NCI-H748 treated with DMSO at 0.1 percent for 48 hours (cell line): Measurements from ENCODE around the gene TULP3.
A peak's percentile ranks its signal among the peaks of the same experiment; 100 is the strongest.
"Not testable (repeated sequence)": the region's sequence is repeated elsewhere in the genome, so short reads cannot be mapped to it uniquely, and the experiment has no call there.

ENCODE experiments used
- DNase-seq: peaks from one replicate; lab custom pipeline; 2025; lab: John Stamatoyannopoulos, UW

TULP3 gene

GRCh38 chr12:2890388-2891239, at the start of gene TULP3:
Gene TULP3 (plus strand): TSS chr12:2890891. CDS start chr12:2890948, 57 bp downstream.
- peak; percentile 83 for DNase-seq

- no peak for DNase-seq
Observed at GRCh38 chr12:2841056-2841650, 49.5 kb upstream of the TULP3 start.

GRCh38 chr12:2842948-2843347, 47.7 kb upstream of the TULP3 start:
- no peak for DNase-seq

DNA sequence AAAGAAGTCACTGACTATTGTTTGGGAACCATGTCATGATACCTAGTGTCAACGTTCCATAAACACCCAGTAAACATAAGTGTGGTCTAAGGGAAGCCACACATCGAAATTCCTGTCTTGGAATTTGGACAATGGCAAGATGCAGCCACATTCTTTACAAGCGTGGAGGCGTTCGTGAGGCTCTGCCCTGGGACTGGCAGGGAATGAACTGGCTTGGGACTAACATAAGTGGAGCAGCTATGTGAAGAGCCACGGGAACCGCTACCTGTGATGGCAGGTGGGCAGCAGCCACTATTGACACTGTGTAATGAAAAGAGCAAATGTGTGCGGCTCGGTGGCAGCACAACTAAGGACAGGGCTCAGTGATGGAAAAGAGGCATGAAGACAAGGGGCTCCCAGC, 45.9 kb upstream of the TULP3 start:
- no peak for DNase-seq

DNA sequence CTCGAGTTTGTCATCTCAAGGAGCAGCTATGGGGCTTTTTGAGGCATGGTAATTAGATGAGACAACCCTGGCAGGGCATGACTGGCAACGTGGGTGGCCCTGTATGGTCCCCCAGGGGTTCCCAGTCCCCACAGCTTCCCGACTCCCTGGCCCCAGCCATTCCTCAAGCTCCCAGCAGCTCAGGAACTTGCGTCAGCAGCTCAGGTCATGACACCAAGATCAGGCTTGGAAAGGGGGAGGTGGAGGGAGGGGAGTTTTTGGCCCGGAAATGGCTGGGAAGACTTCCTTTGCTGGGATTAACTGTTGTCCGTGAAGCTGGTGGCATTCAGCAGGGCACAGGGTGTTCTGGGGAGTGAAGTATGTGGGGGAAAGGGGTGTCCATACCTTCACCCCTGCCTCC, 45.4 kb upstream of the TULP3 start:
- DNase-seq, result no peak

GRCh38 chr12:2851931-2852330, 38.8 kb upstream of the TULP3 start:
- DNase-seq, result no peak

DNA sequence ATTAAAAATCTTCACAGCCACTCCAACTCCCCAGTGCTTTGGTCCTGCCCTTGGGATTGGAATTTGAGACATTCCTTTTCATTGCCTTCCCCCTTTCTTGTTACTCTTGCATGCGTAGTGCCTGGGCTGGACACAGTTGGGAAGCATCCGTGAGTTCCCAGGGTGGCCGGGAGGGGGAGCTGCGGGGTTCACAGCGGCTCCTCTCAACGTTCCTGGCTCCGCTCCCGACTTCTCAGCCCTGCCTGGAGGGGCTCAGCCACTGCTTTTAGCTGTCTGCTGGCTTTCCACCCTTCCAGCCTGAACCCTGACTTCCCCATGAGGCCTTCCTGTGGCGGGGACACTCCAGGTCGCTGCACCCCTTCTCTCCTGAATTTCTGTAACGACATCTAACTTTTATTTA, 37.1 kb upstream of the TULP3 start:
- peak; percentile 14 for DNase-seq

GRCh38 chr12:2854669-2855453, 35.8 kb upstream of the TULP3 start:
- DNase-seq, result no peak

DNA sequence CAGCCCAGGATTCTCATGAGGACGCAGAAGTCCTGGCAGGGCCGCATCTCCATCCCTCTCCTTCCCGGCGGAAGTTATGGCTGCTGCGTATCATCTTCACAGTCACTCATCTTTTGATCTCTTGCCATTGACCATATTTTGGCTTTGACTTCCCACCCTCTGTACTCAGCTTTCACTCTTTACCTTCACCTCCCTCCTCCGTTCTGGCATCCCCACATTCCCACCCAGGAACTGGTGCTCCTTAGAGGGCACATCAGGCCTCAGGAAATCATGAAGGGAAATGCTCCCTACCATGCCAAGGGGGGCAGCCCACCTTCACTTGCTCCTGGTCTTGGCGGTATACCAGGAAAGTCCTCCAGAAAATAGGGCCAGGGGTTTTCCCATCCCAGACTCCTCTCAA, 35.1 kb upstream of the TULP3 start:
- DNase-seq, result no peak

GRCh38 chr12:2856051-2856450, 34.6 kb upstream of the TULP3 start:
- DNase-seq, result no peak

DNA sequence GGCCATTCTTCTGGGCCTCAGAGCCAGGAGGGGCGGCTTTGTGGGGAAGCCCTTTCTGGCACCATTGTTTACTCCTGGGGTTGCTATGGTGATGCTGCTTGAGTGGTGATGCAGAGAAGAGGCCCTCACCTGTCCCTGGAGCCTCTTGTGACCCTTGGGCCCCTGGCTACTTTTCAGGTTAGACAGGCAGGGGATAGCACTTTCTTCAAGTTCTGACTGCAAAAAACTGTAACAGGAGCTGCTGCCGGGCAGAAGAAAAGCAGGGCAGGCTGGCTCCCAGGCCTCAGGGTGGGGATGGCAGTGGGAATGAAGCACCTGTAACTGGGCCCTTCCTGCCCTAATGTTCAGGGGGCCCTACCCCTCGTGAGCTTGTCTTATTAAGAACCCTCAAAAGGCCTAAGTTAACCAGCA, 33.7 kb upstream of the TULP3 start, which contains the start of gene TEX52:
Gene TEX52, minus strand, starts transcription at position 19 of the 411 bp plus-strand sequence. Its CDS starts 13 bp downstream, at position 6.
- no peak for DNase-seq

GRCh38 chr12:2857576-2857975, 33.1 kb upstream of the TULP3 start:
- no peak for DNase-seq

DNA sequence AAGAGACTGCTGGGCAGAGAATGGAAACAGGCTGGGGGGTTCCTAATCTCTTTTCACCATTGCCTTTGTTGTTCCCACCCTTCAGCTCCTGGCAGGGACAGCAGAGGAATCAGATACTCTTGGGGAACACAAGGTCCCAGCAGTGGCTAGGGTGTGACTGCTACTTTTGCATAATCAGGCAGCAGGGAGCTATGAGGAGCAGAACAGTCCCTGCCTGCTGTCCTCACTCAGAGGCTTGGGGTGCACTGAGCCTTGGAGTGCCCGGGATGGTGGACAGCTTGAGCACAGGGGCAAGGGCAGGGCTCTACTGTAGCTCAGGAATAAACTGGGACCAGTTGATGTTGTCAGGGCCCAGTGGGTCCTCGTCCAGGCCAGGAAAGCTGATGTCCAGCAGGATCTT, 32.4 kb upstream of the TULP3 start:
- DNase-seq, result no peak

DNA sequence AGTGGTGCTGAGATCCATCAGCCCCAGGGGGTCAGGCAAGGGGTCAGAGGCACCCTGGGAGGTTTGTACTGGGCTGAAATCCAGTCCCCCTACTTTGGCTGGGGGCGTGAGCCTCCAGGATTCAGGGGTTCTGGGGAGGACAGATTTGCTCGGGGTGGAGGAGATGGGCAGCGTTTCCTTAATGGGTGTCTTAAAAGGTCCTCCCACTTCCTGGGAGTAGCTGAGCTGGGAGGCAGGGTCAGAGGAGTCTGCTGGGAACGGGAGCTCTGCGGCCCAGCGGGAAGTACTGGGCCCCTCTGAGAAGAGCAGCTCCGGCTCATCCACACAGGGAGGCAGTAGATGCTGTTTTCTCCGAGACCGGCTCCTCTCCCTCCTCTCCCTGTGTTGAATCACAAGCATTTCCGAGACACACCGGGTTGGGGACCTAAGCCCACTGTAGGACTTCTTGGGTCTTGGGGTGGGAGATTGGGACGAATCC, 31.7 kb upstream of the TULP3 start:
- DNase-seq, result no peak

- DNase-seq, result no peak
Observed at GRCh38 chr12:2860170-2860569, 30.5 kb upstream of the TULP3 start.

- no peak for DNase-seq
Observed at GRCh38 chr12:2862876-2863275, 27.8 kb upstream of the TULP3 start.

GRCh38 chr12:2863402-2863801, 27.3 kb upstream of the TULP3 start:
- not testable (repeated sequence) for DNase-seq

- no peak for DNase-seq
Observed at GRCh38 chr12:2864198-2864597, 26.5 kb upstream of the TULP3 start.

DNA sequence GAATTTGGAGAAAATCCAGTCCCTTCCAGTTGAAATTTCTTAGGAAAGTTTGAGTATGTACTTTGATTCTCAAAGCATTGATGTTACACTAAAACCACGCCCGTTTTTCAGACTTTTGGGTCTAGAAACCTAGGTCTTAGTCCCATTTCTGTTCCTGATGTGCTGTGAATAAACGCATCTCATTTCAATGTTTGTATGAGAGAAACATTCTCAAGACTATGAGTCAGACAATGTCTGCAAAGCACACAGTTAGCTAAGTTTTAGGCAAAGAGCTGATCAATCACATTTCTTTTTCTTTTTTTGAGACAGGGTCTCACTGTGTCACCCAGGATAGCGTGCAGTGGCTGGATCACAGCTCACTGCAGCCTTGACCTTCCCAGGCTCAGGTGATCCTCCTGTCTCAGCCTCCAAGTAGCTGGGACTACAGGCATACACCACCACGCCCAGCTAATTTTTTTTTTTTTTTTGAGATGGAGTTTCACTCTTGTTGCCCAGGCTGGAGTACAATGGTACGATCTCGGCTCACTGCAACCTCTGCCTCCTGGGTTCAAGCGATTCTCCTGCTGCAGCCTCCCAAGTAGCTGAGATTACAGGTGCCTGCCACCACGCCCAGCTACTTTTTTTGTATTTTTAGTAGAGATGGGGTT, 21.6 kb upstream of the TULP3 start:
- not testable (repeated sequence) for DNase-seq

DNA sequence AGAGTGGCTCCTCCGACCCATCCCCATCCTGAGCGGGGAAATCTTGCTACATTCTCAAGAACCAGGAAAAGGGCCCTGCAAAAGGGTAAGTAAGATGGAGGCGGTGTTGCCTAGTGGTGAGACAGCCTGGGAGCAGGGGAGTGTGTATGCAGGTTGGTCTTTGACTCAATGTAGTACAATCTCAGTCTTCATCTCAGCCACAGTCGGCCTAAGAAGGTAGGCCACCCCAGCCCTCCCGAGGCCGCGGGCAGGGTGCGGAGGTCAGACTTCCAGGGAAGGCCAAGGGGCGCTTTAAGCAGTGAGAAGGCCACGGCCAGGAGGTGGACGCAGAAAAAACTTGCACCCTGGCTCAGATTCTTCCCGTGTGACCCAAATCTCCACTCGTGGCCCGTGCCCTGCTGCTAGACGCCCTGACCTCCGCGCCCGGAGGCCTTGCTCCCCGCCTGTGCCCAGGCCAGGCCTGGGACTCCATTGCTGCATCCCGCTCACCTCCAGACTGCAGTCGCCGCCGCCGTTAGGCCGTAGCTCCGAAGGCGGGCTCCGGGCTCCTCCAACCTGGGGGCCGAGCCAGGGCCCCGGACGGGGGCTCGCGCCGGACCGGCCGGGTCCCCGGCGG, 14.2 kb upstream of the TULP3 start:
- DNase-seq, result no peak
